Nephron (organoid): ENCODE data around the gene SPAG4.

Experiments
- H3K27ac Mint-ChIP-seq, 3 experiments: 2 replicates each; pipeline ENCODE4 v1.8.0; 2020; ENCODE audit warnings: mixed read lengths in 3 of 3, mild to moderate bottlenecking in 2 of 3, moderate library complexity in 1 of 3
- H3K27me3 Mint-ChIP-seq: 2 replicates; pipeline ENCODE4 v1.8.0; 2021; ENCODE audit warnings: low read depth, mild to moderate bottlenecking, moderate library complexity, mixed read lengths
- H3K36me3 Mint-ChIP-seq: 2 replicates; pipeline ENCODE4 v1.8.0; 2020; ENCODE audit warnings: low read depth, mixed read lengths
- H3K4me1 Mint-ChIP-seq: 2 replicates; pipeline ENCODE4 v1.8.0; 2020; ENCODE audit warnings: mixed read lengths
- H3K4me3 Mint-ChIP-seq, 3 experiments: 2 replicates each; pipeline ENCODE4 v1.8.0; 2020; ENCODE audit warnings: mild to moderate bottlenecking in 3 of 3, mixed read lengths in 3 of 3, moderate library complexity in 2 of 3
- H3K9me3 Mint-ChIP-seq: 2 replicates; pipeline ENCODE4 v1.8.0; 2020; ENCODE audit warnings: mixed read lengths
- TF ChIP-seq, protein P1 (sequence below), 3 experiments: fragments of 200-600 bp; sonication (generic); IDR thresholded peaks; one replicate each; pipeline ENCODE4 v1.5.0; 2021; ENCODE audit warnings: antibody characterized with exemption in 3 of 3; ENCODE audit not compliant: unreplicated experiment in 3 of 3

The SPAG4 gene

DNA sequence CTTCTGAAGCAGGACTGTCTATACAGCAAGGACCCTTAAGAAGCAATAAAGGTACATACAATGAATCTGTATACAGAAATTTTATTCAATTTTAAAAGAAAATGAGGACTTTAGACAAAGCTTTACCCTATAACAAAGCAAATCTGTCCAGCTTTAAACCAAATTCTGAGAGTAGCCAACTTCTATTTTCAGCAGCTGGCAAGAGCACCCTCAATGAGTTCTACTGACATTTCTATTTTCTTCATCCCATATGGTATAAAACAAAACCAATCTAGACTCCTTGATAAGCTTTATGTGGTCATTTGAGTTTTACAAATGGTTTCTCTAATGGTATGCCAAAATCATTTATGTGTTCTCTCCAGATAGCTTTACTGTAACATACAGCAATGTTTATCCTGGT is 36.3 kb downstream of the SPAG4 start:
- TF ChIP-seq, protein P1, sequence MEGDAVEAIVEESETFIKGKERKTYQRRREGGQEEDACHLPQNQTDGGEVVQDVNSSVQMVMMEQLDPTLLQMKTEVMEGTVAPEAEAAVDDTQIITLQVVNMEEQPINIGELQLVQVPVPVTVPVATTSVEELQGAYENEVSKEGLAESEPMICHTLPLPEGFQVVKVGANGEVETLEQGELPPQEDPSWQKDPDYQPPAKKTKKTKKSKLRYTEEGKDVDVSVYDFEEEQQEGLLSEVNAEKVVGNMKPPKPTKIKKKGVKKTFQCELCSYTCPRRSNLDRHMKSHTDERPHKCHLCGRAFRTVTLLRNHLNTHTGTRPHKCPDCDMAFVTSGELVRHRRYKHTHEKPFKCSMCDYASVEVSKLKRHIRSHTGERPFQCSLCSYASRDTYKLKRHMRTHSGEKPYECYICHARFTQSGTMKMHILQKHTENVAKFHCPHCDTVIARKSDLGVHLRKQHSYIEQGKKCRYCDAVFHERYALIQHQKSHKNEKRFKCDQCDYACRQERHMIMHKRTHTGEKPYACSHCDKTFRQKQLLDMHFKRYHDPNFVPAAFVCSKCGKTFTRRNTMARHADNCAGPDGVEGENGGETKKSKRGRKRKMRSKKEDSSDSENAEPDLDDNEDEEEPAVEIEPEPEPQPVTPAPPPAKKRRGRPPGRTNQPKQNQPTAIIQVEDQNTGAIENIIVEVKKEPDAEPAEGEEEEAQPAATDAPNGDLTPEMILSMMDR (IDR thresholded peaks at IDR 0.05; ENCODE audit: unreplicated experiment in 3 of 3) = no peak
- H3K36me3 Mint-ChIP-seq = peaks cover 37% of the 10 kb centered on the region
- H3K4me1 Mint-ChIP-seq = peaks cover 5% of the 10 kb centered on the region
- H3K4me3 Mint-ChIP-seq = no peak overlapping the region
- no peaks in the 10 kb centered on the region for H3K27me3 Mint-ChIP-seq
- H3K9me3 Mint-ChIP-seq = no peaks in the 10 kb centered on the region
- H3K27ac Mint-ChIP-seq = no peak overlapping the region

- Mint-ChIP-seq H3K4me1 (peaks cover 11% of the 10 kb centered on the region), H3K4me3 (no peak overlapping the region), H3K27ac (no peak overlapping the region), H3K36me3 (peaks cover 38% of the 10 kb centered on the region), H3K27me3 (no peaks in the 10 kb centered on the region), H3K9me3 (no peaks in the 10 kb centered on the region)
- TF ChIP-seq, protein P1 (IDR thresholded peaks at IDR 0.05; ENCODE audit: unreplicated experiment in 3 of 3) = no peak
Observed at GRCh38 chr20:35652641-35653429, 37.2 kb downstream of the SPAG4 start.

DNA sequence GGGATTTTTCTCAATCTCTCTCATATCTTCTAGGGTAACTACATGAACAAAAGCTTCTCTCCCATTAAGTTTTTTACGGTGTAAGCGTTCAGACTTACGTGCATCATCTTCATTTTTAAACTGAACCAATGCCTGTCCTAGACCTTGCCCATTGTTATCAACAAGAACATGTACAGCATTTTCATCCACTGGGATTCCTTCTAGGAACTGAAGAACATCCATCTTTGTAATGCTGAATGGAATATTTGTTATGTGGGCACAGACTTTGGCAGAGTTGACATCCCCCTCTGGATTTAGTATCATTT is 37.8 kb downstream of the SPAG4 start:
- Mint-ChIP-seq H3K27me3 (no peaks in the 10 kb centered on the region), H3K27ac (no peak overlapping the region), H3K36me3 (peaks cover 33% of the 10 kb centered on the region), H3K4me3 (no peak overlapping the region), H3K9me3 (no peaks in the 10 kb centered on the region), H3K4me1 (peaks cover 11% of the 10 kb centered on the region)
- TF ChIP-seq, protein P1 (IDR thresholded peaks at IDR 0.05; ENCODE audit: unreplicated experiment in 3 of 3) = no peak

GRCh38 chr20:35653893-35654292 is 38.3 kb downstream of the SPAG4 start:
- Mint-ChIP-seq H3K4me1 (peaks cover 14% of the 10 kb centered on the region), H3K27ac (no peak overlapping the region), H3K27me3 (no peaks in the 10 kb centered on the region), H3K4me3 (no peak overlapping the region), H3K36me3 (peaks cover 31% of the 10 kb centered on the region), H3K9me3 (no peaks in the 10 kb centered on the region)
- TF ChIP-seq, protein P1 (IDR thresholded peaks at IDR 0.05; ENCODE audit: unreplicated experiment in 3 of 3) = no peak

DNA sequence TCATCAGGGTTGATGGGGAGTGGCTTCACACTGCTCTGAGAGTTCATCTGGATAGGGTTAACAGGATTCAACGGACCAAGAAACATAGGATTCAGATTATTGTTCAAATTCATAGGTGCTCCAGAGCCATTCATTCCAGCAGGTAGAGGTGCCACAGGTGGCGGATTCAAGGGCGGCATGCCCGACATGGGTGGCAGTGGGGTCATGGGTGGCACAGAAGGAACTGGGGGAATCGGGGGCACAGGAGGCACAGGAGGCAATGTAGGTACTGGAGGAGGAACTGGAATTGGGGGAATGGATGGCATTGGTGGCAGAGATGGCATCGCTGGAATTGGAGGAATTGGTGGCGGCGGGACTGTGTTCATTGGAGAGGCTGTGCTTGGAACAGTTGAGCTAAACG is 38.8 kb downstream of the SPAG4 start:
- TF ChIP-seq, protein P1 (IDR thresholded peaks at IDR 0.05; ENCODE audit: unreplicated experiment in 3 of 3) = no peak
- H3K4me1 Mint-ChIP-seq = peaks cover 19% of the 10 kb centered on the region
- no peak overlapping the region for H3K4me3 Mint-ChIP-seq
- no peaks in the 10 kb centered on the region for H3K9me3 Mint-ChIP-seq
- no peaks in the 10 kb centered on the region for H3K27me3 Mint-ChIP-seq
- peaks cover 28% of the 10 kb centered on the region for H3K36me3 Mint-ChIP-seq
- no peak overlapping the region for H3K27ac Mint-ChIP-seq

DNA sequence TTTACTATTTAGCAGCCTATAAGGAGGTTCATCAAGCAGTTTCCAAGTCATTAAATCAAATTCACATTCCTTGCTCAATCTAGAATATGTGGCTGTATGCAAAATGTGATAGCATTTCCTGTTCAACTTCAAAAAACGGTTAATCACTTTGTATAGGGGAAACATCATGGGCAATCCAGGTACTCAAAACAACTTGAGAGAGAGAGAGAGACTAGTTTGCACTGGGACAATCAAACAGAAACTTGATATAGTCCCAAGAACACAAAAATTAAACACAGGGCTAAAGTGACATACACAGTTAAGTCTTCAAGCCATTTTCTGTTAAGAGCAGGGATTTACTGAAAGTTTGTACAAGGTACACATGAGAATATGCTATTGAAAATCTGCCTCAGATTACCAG is 41.6 kb downstream of the SPAG4 start:
- H3K36me3 Mint-ChIP-seq = peaks cover 12% of the 10 kb centered on the region
- peaks cover 39% of the 10 kb centered on the region for H3K4me1 Mint-ChIP-seq
- TF ChIP-seq, protein P1 (IDR thresholded peaks at IDR 0.05; ENCODE audit: unreplicated experiment in 3 of 3) = no peak
- H3K4me3 Mint-ChIP-seq = no peak overlapping the region
- H3K27me3 Mint-ChIP-seq = no peaks in the 10 kb centered on the region
- peak overlapping the region in 1 of 3 experiments; percentile 22 for H3K27ac Mint-ChIP-seq
- no peaks in the 10 kb centered on the region for H3K9me3 Mint-ChIP-seq
